ENCODE results near the gene POU6F2.

POU6F2 gene

DNA sequence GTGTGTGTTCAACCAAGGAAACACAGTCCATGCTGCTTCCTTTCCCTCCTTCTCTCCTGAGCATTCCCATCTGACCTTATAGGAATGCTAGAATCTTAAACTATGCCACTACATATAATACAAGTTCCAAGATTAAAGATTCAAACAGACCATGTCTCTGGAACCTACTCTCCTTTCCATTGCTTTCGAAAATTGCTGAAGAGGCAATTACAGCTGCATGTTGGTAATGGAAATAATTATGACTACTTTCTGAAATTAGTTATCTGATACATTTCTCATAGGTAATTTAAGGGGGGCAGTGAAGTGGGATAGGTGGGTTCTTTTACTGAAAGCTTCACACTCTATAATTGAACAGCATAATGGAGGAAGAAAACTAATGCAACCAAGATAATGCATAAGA lies 302.6 kb downstream of the POU6F2 start:
- no peak for FAIRE-seq
- DNase-seq (ENCODE audit: extremely low spot score, insufficient read length, low read depth), result no peak

DNA sequence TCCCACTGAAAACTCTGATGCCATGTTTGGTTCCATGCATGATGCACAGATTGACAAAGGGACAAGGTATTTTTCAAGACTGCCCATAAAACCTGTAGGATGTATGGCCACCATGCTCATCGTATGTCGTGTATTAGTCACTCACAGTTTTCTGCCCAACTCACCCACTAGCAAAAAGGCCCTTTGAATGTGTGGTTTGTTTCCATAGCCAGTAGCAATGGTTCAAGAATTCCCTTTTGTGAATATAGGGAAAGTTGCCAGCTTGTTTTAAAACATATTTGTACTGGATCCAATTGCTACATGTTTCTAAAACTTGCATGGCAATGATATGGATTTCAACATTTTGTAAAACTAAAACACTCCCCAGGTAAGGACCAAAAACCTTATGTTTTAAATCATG lies 307.5 kb downstream of the POU6F2 start:
- DNase-seq (ENCODE audit: extremely low spot score, insufficient read length, low read depth), result no peak
- FAIRE-seq, result no peak

DNA sequence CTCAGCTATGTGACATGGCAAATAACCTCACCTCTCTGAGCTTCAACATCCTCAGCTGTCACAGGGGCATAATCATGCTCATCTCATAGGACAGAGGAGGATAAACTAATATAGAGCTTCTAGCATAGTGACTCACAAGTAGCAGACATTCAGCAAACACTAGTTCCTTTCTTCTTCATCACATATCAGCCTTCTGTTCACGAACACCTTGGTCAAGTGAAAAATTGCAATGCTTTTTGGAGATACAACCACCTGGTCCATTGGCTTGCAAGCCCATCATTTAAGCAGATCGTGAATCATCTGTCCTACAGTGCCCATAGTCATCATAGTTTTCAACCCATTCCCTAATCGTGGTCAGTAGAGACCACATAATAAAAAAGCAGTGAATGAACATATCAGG lies 310.6 kb downstream of the POU6F2 start:
- DNase-seq (ENCODE audit: extremely low spot score, insufficient read length, low read depth) (no peak), FAIRE-seq (no peak)

DNA sequence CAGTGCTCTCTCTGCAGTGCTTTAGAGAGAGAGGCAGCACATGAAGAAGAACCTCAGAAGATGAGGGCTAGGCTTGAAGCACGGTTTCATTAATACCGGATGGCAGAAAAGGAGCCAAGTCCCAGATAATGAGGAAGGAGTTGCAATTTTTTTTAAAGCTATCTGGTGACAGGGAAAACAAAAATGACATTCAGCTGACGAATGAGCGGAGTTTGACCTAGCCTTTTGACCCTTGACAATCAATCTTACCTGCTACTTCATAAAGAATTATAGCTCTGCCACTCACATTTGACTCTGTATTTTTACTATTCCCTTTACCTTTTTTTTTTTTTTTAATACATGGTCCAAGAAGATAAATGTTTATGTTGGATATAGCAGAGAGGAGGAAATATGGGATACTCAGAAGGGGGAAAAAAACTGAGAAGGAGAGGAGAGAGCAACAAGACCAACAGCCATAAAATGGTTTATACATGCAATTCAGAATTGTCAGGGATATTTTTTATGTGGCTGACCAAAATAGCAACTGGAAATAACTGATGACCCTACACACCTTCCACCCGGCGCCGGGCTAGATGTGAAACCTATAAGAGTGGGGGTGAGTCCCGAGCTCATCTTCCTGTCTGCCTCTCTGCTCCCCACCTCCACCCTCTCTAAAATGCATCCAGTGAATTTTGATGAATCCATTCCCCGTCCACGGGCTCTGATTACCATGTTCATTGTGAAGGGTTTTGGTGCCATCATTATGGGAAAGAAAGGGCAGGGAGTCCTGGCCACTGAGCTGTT lies 314.1 kb downstream of the POU6F2 start:
- no peak for FAIRE-seq
- DNase-seq (ENCODE audit: extremely low spot score, insufficient read length, low read depth), result no peak

DNA sequence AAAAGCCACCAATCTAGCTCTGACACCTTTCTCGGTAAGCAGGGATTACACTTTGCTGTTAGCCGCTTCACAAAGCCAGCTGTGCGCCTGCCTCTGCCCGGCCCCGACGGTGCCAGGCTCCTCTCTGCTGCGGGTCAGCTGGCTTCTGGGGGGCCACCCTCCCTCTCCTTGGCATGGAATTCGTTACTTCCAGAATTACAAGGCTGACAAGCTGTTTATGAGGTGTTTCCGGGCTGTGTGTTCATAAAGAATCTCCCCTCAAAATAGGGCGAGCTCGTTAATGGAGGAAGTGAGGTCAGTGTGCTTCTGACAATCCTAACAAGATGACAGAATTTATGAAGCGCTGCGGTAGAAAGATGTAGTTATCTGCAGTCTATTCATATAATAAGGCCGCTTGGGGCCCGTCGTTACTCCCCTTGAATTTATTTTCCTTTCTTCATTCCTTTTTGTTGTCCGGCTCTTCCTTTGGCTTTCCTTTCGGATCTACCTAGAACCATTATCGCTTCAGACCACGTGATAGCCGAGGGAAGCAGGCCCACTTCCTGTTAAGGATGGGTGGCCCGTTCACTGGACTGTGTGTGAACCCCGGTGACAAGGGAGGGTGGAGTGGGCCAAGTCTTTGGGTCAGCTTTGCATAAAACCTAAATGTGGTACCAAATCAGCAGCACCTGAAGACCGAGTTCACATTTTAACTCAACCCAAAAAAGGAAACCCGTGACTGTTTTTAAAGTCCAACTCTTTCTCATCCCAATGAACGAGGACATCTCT lies 315.5 kb downstream of the POU6F2 start:
- no peak for DNase-seq (ENCODE audit: extremely low spot score, insufficient read length, low read depth)
- no peak for FAIRE-seq

DNA sequence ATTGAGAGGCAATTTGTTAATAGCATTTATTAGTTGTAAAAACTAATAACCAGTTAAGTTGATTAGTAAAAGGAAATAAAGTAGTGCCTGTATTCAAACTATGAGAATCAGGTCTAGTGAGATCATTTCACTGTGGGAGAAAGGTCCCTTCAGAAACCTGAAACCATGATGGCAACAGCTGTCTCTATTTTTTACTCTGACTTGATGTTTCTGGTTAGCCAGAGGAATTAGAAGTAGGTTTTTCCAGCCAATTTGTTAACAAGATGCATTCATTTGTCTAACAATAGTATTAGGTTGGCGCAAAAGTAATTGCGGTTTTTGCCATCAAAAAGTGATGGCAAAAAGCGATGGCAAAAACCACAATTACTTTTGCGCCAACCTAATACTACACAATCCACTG lies 316.3 kb downstream of the POU6F2 start:
- FAIRE-seq (no peak), DNase-seq (ENCODE audit: extremely low spot score, insufficient read length, low read depth) (no peak)

DNA sequence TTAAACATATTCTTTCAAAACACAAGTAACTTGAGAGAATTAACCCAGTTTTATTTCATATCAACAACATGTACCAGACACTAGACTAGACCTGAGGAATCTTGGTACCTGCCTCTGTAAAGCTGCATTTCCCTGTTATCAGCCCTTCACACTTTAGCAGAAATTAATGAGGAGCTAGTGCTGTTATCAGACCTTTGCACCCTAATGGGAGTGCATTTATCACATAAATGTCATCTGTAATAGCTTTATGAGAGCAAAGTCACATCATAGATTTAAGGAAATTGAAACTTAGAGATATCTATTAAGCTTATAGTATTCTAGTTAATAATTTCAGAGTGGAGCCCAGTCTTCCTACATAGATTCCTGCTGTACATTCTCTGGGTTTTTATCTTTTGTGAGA lies 318.1 kb downstream of the POU6F2 start:
- FAIRE-seq (no peak), DNase-seq (ENCODE audit: extremely low spot score, insufficient read length, low read depth) (no peak)

DNA sequence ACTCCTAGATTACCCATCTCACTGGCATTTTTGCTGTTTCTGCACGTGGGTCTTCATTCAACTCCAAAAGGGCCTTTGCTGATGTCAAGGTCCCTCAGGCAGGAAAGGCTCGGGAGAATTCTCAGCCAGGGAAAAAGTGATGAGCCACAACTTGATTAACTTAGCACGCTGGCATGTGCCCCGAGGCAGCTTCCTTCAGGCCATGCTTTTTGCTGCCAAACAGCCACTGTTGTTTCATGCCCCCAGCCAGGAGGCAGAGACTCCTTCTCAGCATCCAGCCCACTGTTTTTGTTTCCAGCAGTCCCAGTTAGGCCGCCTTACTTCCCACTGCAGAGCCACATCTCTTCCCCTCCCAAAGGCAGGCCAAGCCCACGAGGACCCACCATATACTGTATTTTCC lies 322.0 kb downstream of the POU6F2 start:
- FAIRE-seq (no peak), DNase-seq (ENCODE audit: extremely low spot score, insufficient read length, low read depth) (no peak)

DNA sequence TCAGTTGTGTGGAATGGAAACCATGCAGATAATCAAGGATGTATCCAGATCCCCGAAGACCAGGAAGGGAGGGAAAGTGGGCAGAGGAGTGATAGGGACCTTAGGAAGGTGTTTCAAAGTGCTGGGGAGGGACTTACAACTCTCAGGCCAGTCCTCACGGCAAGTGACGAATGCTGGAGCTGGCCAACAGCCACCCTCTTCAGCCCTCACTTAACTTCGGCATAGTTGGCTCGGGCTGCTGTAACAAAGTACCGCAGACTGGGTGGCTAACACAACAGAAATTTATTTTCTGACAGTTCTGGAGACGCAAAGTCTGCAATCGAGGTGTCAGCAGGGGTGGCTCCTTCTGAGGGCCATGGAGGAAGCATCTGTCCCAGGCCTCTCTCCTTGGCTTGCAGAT lies 322.6 kb downstream of the POU6F2 start:
- no peak for DNase-seq (ENCODE audit: extremely low spot score, insufficient read length, low read depth)
- FAIRE-seq, result no peak

DNA sequence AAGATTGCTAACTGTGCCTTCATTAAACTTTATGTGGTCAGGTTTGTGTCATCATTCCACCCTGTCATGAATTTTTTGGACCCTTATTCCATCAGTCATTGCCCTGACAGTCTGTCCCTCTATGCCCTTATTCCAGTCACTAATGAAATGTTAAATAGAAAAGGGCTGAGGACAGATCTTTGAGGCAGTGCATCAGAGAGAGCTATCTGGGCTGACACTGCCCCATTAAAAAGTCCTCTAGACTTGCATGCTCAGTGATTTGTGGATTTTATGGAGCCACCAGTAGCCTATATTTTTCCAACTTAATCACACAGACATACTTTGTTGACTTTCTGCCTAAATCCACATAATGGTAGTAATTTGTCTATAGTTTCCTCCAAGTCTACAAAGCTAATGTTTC lies 323.8 kb downstream of the POU6F2 start:
- no peak for DNase-seq (ENCODE audit: extremely low spot score, insufficient read length, low read depth)
- no peak for FAIRE-seq

DNA sequence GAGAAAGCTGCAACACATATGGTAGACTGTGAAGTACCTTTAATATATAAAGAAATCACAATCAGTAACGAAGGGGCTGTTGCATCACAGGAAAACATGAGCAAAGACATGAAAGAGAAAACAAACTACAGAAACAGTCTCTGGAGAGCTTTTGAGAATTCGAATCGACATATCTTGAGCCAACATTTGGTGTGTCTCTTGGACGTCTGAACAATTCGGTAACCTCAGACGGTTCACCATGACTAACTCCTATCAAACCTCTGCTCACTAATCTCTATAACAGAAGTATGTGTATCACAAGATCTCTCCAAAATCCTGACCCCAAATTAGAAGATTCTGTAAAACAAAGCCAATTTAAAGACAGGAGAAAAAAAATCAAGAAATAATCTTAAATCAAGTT lies 326.5 kb downstream of the POU6F2 start:
- DNase-seq (ENCODE audit: extremely low spot score, insufficient read length, low read depth), result no peak
- peak; percentile 68 for FAIRE-seq

DNA sequence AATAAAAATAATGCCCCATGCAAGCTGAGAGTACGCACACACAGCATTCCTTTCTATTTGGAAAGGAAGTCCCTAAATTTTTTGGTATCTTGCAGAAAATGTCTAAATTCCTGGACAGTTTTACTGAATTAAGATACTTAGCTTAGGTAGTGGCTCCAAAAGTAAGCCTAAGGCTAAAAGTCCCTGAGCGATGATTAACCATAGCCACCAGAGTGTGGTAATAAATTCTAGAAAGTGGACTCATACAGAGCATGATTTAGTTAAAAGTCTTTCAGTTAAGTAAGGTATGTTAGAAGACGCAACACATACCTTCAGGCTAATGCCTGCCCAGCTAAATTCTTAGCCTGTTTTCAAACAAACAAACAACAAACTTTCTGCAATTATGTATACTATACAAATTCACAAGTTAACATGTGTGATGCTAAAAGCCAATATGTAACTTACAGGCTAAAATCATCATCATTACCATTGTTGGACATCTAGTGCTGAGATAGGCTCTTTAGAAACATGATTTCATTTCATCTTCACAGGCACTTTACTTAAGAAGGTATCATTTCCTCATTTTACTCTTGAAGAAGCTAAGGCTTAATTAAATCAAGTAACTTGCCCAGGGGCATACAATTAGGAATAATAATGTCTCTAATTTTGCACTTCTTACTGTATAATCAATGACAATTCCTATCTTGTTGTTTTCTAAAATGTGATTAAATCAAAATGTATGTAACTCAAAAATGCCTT lies 327.1 kb downstream of the POU6F2 start:
- DNase-seq (ENCODE audit: extremely low spot score, insufficient read length, low read depth) (no peak), FAIRE-seq (peak; percentile 58)

DNA sequence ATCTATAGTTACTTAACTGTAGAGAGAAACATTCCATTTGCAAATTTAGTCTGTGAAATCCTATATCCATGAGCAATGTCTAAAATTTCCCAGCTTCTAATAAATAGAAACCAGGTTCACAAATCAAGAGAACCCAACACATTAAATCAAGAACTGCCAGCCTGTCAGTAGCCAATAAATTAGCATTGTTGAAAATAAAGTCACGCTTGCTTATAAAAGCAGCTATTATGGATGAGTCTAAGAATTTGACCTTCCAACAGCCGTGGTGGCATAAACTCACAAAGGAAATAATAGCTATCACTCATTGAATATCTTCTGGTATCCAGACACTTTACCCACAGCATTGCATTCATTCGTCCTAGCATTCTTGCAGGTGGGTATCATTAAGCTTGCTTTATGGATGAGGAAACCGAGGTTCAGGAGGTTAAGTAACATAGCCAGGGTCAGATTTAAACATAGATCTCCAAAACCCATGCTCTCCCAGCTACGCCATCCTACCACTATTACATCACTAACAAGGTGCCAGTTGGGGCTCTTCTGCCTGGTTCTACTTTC lies 328.4 kb downstream of the POU6F2 start:
- DNase-seq (ENCODE audit: extremely low spot score, insufficient read length, low read depth) (no peak), FAIRE-seq (no peak)

DNA sequence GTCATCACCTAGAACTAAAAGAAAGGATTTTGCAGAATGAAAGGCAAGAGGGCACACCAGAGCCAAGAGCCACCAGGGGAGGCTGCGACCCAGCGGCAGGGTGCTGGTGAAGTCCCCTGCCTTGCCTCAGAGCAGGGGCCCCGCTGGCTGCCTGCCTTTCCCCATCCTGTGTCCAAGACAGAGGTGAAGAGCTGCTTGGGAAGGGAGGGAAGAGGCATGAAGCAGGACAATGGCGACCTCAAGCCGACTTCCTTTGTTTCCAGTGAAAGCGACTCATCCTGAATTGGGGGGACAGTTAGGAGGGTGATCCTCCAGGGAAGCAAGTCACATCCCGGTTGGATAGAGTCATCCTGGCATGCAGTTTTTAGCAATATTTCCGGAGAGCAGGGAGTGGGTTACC lies 333.0 kb downstream of the POU6F2 start:
- FAIRE-seq (no peak), DNase-seq (ENCODE audit: extremely low spot score, insufficient read length, low read depth) (no peak)

DNA sequence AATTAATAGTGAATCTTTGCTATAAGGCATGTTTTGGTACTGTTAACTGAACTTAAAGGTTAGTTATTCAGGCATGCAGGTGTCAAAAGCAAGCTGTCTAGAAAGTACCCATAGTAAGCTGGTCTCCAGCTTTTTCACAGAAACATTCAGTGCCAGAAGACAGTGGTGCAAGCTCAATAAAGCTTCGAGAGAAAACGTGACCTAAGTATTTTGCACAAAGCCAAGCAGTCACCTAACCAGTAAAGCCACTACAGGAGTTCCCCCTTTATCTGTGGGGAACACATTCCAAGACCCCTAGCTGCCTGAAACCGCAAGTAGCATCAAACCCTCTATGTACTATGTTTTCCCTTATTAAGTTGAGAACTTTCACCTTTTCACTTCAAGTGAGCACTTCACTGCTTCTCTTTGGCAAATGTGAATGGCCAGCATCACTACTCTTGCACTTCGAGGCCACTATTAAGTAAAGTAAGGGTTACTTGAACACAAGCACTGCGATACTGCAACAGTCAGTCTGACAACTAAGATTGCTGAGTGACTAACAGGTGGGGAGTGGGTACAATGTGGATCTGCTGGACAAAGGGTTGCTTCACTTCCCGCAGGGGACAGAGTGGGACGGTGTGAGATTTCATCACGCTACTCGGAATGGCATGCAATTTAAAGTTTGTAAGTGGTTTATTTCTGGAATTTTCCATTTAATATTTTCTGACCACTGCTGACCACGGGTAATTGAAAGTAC lies 334.7 kb downstream of the POU6F2 start:
- peak; percentile 46 for FAIRE-seq

DNA sequence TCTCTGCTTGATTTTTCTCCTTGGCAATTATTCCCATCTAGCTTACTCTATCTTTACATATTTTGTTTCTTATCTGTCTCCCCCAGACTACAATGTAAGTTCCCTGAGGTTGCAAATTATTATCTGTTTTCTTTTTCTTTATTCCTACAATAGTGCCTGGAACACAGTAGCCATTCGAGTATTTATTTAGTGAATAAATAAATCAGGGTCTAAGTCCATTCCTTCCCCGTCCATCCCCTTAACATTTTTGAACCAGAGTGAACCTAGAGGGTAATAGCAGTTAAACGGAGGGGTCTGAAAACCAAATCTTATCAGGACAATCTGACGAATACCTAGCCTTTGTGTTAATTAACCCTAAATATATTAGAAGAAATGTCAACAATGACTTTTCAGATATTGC lies 335.7 kb downstream of the POU6F2 start:
- no peak for FAIRE-seq
- DNase-seq (ENCODE audit: extremely low spot score, insufficient read length, low read depth), result no peak

More for the DNA sequence above, 334.7 kb downstream of the POU6F2 start:
- DNase-seq (ENCODE audit: extremely low spot score, insufficient read length, low read depth), result no peak

DNA sequence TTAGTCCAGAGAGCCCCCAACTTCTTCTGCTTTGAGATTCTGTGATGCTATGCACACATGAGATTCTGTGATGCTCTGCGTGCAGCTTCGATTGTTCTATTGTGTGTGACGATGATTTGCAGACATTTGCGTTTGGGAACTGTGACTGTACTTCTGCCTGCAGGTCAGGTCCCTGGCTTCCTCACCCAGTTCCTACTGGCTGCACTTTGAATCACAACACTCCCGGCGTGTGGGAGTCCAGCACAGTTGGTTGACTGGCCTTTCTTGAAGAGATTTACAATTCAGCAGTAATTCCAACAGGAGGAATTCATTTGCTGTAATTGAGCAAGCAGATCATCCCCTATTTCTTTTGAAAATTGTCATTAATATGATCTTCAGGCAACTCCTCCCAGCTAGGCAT lies 336.3 kb downstream of the POU6F2 start:
- DNase-seq (ENCODE audit: extremely low spot score, insufficient read length, low read depth), result no peak
- no peak for FAIRE-seq

DNA sequence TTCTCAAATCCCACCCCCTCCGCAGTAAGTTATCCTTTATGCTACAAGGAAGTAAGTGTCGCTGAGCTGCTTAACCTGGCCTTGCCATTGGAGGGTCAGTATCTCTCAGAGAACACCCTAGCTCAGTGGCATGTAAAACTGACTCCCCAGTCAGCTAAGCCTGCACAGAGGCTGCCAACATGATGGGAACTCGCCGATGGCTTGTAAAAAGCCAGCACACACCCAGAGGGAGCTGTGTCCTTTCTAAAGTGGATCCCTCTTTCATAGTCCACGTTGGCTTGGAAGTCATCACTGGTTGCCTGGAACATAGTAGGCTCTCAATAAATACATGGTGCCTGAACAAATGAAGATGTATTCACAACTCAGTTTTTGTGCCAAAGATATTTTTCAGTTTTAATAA lies 339.4 kb downstream of the POU6F2 start:
- FAIRE-seq (no peak), DNase-seq (ENCODE audit: extremely low spot score, insufficient read length, low read depth) (no peak)

DNA sequence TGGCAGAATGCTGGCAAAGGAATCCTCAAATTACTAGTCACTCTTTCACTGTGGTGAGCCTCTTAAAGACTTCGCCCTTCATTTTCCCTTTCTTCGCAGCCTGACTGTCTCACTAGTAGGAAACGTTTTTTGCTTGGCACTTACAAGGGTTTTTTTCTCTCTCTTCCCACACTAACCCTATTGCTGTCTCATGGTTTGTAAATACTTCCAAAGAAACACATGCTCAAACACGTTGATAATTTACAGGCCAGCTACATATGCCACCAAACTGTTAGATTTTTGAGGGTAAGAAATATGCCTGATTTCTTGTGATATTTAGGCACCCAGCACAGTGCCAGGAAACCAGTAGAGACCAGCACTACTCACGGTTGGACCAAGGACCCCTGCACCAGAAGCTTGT lies 340.2 kb downstream of the POU6F2 start:
- DNase-seq (ENCODE audit: extremely low spot score, insufficient read length, low read depth) (no peak), FAIRE-seq (no peak)

DNA sequence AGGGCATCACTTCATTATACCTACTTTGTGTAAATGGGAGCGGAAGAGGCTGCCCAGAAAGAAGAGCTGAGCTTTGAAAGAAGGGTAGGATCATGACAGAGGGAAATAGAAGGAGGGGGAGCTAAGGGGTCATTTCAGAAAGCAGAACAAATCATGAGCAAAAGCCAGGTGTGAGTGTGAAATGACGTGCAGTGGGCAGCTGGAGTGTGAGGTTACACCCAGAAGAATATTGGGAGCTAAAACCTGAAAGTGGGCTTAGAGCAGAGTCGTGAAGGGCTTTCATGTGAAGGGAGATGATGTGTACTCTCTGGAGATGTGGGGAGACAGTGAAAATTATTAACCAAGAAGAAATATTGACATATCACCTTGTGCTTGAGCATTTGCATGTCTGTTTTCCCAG lies 343.5 kb downstream of the POU6F2 start:
- FAIRE-seq (peak; percentile 71), DNase-seq (ENCODE audit: extremely low spot score, insufficient read length, low read depth) (no peak)

Measured in GM18507 (cell line).